NCI-H510A treated with DMSO at 0.1 percent for 48 hours (cell line): ENCODE data around the gene AP3D1.
"Not testable (repeated sequence)": the region's sequence is repeated elsewhere in the genome, so short reads cannot be mapped to it uniquely, and the experiment has no call there.

Experiments
- DNase-seq: peaks from one replicate; lab custom pipeline; 2025; lab: John Stamatoyannopoulos, UW

Gene AP3D1

DNA sequence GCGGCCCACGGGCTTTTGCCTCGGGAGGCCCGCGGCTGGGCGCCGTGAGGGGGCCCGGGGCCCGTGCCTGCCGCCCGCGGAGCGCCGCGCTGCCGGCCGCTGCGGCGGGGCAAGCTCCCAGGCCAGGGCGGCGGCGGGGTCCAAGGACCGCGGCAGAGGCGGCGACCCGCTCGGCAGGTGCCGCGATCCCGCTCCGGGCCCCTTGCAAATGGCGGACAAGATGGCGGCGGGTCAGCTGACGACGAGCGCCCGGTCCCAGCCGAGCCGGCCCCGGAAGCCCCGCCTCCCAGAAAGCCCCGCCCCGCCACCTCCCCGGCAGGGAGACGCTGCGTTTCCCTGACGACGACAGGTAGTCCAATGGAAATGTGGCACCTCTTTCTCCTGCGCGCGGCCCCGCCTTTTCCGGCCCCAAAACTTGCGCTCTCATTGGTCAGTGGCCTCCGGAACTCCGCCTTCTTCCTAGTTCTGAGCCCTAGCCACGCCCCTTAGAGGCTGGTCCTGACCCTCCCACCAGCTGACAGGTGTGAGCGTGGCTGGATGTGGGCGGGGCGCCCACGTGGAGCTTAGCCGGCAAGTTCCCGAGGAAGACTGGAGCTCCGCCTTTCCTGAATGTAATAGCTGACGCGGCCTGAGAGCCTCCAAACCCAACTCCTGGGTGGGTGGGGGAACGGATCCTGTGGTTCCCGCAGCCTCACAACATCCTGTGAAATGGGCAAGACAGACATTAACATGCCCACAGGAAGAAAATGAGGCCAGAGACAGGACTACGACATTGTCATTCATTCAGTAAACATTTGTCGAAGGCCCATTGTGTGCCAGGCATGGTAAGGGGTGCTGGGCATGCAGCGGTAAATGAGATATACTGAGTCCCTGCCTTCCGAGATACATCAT is at the start of gene AP3D1:
TSS of gene AP3D1 (minus strand) at position 228 of the 891 bp plus-strand sequence. CDS start 232 bp downstream, outside the sequence.
- peak; percentile 96 for DNase-seq

DNA sequence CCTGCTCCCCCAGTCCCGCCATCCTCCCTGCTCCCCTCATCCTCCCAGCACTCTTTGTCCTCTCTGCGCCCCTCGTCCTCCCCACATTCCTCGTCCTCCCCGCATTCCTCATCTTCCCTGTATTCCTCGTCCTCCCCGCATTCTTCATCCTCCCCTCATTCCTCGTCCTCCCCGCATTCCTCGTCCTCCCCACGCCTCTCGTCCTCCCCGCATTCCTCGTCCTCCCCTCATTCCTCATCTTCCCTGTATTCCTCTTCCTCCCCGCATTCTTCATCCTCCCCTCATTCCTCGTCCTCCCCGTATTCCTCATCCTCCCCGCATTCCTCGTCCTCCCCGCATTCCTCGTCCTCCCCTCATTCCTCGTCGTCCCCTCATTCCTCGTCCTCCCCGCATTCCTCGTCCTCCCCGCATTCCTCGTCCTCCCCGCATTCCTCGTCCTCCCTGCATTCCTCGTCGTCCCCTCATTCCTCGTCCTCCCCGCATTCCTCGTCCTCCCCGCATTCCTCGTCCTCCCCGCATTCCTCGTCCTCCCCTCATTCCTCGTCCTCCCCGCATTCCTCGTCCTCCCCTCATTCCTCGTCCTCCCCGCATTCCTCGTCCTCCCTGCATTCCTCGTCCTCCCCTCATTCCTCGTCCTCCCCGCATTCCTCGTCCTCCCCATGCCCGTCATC is 49.4 kb upstream of the AP3D1 start:
- not testable (repeated sequence) for DNase-seq

DNA sequence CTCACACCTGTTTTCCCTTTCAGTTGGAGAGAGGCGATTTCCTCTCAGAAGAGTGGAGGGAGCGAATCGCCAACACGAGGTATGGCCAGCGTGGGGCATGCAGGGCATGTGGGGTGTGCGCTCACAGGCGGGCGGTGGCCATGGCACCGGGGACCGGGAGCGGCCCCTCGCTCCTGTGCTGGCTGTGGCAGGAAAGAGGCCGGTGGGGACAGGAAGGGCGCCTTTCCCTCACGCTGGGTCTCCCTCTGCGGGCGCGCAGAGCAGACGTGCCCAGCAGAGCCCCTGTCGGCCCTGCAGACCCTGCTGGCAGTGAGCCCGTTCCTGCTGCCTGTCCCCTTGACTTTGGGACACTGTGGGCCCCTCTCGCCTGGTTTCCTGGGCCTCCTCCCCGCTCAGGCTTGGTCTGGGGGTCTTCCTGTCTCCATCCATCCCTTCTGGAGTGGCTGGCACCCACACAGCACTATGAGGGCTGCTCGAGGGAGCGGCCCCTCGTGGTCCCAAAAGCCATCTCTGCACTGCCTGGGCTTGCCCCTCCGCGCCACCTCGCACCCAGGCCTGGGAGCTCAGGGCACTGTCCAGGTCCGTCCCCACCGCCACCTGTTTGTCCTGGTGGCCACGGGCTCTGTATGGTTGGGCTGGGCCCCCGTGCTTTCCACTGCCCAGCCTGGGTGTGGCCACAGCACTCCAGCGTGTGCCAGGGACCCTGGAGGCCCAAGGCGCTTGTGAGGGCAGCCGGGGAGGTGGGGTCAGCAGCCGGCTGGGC is 48.7 kb upstream of the AP3D1 start:
- DNase-seq, result no peak

DNA sequence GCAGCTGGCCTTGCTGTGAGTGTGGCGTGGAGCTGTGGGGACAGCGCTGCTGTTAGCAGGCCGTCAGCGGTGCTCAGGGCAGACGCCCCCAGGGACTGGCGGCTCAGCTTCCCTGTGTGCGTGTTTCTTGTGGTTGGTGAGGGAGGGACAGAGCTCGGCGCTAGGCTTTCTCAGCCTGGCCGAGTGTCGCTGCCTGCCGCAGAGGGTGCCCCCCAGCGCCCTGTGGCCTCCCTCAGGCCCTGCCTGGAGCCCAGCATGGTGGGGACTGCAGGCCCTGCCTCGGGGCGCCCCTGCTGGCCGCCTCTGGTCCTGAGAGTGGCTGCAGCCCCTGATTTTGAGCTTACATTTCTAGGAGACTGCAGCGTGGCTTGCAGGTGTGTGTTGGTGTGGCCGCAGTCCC is 47.8 kb upstream of the AP3D1 start:
- no peak for DNase-seq

DNA sequence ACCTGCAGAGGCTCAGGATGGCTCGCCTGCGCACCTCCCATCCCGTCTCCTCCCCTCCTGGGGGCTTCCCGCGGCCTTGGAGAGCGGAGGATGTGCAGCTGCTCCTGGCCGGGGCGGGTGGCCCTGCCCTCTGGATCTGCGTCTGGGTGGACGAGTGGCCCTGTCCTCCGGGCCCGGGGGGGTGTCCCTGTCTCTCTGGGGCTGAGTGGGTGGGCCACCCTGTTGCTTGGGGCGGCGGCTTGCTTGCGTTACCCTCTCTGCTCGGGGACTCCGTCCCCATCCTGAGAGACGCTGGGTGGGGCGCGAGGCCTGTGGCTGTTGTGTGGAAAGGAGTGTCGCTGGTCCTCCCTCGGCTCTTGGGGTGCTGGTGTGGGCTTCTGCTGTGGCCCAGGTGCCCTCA is 47.0 kb upstream of the AP3D1 start:
- no peak for DNase-seq

DNA sequence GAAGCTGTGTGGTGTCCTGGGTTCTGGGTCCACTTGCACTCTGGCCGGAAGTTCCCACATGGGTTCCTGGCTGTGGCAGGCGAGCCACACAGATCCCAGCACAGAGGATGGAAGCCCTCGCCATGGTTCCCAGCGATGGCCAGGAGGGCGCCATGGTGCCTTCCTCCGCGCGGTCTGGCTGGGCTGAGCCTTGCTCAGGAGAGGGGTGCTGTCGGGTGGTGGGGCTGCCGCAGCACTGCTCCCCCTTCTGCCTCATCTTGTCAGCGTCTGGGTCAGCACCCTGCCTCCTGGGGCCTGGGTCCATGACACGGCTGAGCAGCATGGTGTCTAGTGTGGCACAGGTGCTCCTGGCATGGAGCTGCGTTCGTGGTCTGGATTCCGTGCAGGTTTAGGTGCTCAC is 45.9 kb upstream of the AP3D1 start:
- no peak for DNase-seq

DNA sequence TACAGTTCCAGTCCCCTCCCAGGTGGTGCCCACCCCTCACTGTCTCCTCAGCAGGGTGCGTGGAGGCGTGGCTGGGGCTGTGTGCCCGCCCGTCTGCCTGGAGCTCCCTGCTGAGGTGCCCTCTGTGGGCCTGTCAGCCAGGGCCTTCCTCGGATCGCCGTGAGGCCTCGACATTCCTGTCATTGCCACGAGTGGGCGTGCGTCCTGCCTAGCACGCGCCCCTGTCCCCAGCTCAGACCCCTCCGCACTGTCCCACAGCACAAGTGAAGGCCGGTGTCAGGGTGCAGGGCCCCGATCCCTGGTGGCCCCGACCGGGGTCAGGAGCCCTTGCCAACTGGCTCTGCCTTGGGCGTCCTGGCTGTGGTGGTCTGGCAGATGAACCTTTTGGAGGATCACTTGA is 44.5 kb upstream of the AP3D1 start:
- DNase-seq, result no peak

DNA sequence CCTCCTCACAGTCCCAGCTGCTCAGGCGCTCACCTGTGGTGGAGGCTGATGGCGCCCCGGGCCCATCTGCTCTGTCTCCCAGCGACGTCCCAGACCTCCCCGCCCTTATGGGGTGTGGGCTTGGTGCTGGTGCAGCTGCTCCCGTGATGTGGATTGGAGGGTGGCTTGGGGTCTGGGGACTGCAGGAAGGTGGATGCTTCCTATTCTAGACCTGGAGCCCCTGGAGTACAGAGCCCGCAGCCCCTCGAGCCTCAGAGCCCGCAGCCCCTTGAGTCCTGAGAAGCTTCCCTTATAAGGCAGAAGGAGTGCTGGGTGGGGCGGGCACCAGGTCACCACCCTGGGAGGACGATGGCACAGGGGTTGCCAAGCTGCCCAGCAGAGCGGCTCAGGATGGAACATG is 44.0 kb upstream of the AP3D1 start:
- no peak for DNase-seq

DNA sequence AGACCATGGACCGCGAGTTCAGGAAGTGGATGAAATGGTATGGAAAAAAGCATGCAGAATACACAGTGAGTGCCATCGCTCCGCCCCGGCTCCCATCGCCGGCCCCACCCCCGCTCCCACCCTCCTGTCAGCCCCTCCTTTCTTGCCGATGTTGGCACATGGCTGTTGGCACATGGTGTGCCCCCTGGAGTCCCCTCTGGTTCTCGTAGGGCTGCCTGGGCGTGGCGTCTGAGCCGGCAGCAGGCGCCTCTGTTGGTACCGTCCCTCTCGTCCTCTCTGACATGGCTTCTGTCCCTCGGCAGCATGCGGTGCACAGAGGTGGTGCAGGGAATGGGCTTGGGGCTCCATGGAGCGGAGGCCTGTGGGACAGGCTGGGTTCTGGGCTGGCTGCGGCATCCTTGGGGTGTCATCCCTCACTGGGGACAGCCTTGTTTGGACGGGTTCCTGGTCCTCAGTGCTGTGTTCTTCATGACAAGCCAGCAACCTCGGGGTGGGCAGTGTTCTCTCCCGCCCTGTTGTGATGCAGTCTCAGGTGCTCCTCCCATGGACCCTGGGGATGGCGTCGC is 43.2 kb upstream of the AP3D1 start:
- no peak for DNase-seq

DNA sequence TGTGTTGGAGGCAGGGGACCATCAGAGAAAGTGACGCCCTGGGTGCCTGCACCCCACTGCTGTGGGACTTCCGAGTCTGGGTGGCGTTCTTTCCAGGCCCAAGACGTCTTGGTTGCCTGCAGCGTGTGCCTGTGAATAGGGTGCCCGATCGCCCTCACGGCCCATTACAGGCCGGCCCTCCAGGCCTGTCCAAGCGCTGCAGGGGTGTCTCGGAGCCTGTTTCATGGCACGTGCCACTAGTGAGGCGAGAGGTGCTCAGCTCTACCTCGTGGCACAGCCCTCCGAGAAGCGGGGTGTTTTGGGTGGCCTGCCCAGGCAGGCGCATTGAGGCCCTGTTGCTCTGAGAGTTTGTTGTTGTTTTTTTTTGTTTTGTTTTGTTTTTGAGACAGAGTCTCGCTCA is 42.4 kb upstream of the AP3D1 start:
- DNase-seq, result no peak

DNA sequence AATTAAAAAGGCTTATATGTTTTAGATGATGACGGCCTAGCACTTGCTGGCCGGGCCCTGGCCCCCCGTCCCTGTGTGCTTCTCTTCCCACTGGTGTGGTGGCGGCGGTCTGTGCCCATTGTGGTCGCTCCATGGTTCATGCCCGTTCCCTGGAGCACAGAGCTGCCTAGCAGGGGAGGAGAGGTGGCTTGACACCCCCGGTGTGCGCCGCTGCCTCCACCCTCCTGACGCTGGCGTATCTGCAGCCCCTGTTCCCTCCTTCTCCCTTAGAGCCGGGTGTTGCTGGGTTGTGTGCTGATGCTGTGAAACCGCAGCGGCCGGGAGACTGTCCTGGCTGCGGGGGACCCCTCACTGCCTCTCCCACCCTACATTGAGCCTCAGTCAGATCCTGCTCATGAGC is 41.5 kb upstream of the AP3D1 start:
- DNase-seq, result no peak

DNA sequence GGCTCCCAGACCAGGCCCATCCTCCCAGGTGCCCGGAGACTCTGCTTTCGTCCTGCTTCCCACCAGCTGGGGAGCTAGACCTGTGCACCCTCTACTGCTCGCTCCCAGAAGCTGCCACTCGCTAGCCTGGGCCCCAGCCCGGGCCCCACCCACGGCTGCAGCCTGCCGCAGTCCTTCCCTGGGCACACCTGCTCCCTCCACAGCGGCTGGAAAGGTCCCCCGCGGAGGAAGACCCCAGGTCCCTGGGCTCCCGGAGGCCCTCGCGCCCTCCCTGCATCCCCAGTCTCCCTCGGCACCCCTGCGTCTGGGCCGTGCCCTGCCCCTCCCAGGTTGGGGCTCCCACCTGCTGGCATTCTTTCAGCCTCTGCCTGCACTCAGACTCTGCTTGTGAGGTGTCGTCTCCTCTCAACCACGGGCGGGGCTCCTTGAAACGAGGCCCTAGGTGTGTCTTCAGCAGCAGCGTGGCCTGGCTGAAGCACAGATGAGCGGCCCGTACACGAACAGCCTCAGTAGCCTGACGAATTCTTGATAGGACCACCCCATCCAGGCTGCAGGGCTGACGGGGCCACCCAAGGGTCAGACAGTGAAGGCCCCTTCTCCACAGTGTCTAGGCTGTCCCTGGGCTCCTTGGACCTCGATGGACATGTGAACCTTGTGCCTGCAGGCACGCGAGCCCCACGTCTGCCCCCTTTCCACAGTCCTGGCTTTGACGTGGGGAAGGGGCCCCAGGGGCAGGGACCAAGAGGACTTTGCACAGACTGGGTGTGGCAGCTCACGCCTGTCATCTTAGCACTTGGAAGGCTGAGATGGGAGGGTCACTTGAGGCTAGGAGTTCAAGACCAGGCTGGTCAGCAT is 40.3 kb upstream of the AP3D1 start:
- DNase-seq, result no peak

DNA sequence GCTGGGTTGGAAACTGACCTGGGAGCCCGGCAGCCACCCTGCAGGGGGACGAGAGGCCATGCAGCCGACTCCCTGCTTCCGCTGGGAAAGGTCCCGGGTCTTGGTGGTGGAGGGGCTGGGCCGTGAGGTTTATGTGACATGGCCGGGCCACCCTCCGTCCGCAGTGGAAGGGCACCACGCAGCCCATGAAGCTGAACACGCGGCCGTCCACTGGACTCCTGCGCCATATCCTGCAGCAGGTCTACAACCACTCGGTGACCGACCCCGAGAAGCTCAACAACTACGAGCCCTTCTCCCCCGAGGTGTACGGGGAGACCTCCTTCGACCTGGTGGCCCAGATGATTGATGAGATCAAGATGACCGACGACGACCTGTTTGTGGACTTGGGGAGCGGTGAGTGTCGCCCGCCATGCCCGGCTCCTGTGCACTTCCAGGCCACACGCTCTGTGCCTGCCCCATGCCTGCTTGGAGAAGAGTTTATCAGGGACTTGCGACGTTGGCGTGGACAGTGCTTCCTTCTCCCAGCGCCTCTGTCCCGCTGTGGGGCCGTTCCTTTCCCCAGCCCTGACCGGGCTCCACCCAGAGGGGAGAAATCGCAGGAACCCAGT is 39.6 kb upstream of the AP3D1 start:
- no peak for DNase-seq

DNA sequence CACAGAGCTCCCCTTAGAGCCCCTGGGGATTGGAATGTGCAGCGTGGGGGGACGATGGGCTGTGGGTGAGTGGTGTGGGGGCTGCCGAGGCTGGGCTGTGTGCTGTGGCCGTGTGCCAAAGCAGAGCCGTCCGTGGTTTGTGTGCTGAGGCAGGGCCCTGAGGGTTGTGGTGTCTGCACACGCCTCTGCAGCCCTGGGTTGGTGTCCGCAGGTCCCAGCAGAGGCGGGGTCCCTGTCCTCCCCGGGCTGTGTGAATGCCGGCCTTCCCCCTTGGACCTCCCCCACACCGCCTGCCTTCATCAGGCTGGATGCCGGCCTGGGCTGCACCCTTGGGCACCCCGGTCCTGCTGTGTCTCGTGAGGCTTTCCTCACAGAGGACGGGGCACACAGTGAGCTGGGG is 38.5 kb upstream of the AP3D1 start:
- no peak for DNase-seq

DNA sequence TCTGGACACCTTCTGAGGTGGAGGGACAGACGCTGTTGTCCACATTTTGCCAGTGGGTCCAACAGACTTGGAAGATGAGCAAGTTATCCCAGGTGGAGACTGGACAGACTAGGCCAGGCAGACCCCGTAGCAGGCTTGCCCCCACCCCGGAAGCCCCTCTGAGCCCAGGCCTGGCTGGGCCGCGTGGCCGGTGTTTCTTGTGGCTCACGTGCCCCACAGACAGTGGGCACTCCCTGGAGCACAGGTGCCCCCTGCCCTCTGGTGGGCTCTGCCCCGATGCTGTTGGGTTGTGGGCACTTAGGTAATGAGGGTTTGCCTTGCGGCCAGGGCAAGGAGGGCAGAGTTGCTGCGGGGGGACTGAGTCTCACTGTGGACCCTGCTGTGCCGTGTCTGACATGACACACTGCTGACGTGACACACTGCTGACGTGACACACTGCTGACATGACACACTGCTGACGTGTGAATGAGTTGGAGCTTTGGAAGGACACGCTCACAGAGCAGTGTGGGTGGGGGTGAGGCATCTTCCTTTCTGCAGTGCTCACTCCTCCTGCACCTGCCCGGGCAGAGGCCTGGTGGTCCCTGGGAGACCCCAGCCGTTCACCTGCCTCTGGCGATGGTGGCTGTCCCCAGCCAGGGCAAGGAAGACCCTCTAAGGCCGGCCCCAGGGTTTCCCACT is 37.5 kb upstream of the AP3D1 start:
- no peak for DNase-seq

DNA sequence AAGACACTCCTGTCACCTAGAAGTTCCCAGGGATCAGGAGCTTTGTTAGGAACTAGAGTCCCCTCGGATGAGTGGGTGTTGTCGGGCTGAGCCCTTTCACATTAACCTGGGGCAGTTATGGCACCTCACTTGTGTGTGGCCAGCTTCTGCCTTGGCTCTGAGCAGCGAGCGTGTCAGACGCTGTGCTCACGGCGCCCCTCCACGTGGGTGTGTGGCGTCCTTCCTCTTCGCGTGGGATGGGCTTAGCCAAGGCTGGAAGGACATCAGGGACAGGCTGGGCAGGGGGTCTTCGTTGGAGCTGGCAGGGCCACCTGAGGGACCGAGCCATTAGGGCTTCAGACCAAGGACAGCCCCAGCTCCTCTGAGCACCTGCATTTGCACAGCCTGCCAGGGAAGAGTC is 35.8 kb upstream of the AP3D1 start:
- DNase-seq, result no peak

DNA sequence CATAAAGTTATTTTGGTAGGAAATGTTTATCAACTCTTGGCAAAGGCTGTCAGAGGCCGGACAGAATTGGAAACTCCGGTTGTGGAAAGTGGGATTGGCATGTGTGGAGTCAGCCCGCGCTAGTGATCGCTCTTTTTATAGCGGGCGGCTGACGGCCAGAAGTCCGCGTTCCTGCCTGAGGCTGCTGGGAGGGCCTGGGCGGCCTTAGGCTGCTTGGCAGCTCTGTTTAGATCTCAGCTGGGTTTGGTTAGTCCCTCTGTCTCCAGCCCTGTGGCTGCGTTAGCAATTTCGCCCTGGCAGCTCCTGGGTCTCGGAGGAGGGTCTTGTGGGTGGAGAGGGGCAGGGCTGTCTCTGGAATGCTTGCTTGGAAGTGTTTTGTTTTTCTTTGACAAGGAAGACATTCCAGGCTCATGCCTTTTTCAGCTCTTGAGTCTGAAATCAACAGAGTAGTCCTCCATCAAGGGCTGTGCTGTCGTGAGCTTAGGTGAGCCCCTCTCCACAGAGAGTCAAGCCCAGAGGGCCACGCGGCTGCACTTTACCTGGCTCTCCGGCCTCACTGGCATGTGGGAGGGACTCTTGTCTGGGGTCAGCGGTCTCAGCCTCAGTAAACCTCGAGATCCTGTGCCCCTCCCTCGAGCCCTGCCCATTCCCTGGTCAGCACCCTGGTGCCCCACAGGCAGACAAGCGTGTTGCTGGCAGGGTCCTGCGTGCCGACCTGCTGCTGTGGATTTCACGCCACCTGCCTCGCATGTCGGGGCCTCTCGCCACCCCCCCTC is 34.9 kb upstream of the AP3D1 start:
- no peak for DNase-seq

DNA sequence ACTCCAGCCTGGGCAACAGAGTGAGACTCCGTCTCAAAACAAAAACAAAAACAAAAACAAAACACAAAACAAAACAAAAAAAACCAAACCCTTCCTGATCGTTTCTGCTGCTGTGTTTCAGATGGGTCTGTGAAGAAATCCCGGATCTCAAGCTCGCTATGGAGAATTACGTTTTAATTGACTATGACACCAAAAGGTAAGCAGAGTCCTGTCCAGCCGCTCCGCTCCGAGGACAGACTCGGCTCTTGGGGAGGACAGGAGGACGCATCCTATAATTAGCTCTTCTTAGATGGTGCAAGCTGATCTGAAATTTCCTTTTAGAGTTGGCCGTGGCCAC is 34.3 kb upstream of the AP3D1 start:
- no peak for DNase-seq

DNA sequence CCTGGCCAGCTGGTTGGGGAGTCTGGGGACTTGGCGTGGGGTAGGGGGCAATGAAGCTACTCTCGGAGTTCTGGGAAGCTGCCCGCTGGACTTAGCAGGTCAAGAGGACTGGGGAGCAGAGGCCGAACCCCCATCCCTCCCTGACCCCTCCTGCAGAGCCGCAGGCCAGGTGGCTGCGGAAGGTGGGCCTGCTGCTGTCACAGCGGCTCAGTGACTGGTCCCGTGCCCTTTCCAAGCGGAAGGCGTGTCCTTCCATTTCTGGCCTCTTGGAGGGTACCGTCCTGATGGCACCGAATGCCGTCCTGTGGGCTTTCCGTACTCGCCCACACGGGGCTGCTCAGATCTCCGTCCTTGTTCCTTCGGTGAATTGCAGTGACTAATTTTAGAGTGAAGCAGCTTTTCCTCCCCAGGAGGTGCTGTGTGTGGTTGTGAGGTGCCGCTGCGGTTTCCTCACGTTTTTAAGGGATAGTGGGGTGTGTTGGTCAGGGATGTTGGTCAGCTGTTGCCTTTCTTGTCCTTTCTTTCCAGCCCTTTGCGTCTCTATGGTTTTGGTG is 33.1 kb upstream of the AP3D1 start:
- no peak for DNase-seq

DNA sequence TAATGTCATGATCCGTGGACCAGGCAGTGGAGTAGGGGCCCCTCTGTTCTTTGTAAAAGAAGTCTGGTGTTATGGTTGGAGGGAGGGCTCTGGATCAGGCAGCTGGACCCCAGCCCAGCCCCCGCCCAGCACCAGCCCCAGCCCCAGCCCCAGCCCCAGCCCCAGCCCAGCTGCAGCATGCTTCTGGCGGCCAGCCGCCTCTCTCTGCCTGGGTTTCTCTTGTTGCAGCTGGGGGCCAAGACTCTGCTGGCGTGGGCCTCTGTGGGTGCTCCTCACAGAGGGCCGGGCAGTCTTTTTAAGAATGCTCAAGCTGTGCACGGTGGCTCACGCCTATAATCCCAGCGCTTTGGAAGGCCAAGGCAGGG is 30.2 kb upstream of the AP3D1 start:
- no peak for DNase-seq
